GM21381 (cell line): Measurements from ENCODE around the gene ADAM10.

ENCODE experiments used
- ATAC-seq: cut with Tn5 transposase; IDR thresholded peaks from one replicate; pipeline ENCODE4 v1.9.1; 2021; ENCODE audit warnings: mild to moderate bottlenecking, moderate library complexity; ENCODE audit not compliant: unreplicated experiment

The ADAM10 gene

GRCh38 chr15:58716027-58716426 lies 33.5 kb downstream of the ADAM10 start:
- no peak for ATAC-seq

GRCh38 chr15:58715266-58715917 lies 34.1 kb downstream of the ADAM10 start:
- ATAC-seq = no peak

DNA sequence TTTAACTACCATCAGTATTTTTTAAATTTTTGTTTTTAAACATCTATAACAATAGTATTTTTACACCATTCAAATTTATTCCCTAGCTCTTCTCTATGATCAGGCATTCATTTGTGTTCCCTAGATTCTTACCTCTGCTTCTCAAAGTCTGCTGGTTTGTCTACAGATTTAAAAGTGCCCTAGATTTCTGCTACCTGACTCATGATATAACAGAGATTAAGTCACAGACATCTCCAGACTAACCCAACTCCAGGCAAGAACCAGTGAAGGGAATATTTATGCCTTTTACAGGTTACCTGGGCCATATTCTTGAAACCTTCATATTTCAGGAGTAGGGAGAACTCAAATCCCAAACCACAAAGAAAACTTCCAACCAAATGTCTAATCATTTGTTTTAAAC lies 38.8 kb downstream of the ADAM10 start:
- no peak for ATAC-seq

GRCh38 chr15:58707397-58707796 lies 42.1 kb downstream of the ADAM10 start:
- ATAC-seq = no peak

GRCh38 chr15:58705105-58705504 lies 44.4 kb downstream of the ADAM10 start:
- no peak for ATAC-seq

- ATAC-seq = no peak
Measured at GRCh38 chr15:58704155-58704865, 45.2 kb downstream of the ADAM10 start.

DNA sequence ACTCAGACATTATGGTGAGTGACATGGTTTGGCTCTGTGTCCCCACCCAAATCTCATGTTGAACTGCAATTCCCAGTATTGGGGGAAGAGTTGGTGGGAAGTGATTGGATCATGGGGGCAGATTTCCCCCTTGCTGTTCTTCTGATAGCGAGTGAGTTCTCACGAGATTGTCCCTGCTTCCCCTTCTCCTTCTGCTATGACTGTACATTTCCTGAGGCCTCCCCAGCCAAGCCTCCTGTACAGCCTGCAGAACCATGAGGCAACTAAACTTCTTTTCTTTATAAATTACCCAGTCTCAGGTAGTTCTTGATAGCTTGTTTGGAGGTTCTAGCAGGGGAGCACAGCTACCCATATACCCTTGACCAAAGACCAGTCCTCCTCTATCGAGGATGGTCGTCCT lies 45.9 kb downstream of the ADAM10 start:
- ATAC-seq = no peak

GRCh38 chr15:58702233-58702632 lies 47.3 kb downstream of the ADAM10 start:
- ATAC-seq = no peak

GRCh38 chr15:58701376-58701775 lies 48.1 kb downstream of the ADAM10 start:
- ATAC-seq = no peak

- ATAC-seq = no peak
Measured at GRCh38 chr15:58699769-58700168, 49.7 kb downstream of the ADAM10 start.

DNA sequence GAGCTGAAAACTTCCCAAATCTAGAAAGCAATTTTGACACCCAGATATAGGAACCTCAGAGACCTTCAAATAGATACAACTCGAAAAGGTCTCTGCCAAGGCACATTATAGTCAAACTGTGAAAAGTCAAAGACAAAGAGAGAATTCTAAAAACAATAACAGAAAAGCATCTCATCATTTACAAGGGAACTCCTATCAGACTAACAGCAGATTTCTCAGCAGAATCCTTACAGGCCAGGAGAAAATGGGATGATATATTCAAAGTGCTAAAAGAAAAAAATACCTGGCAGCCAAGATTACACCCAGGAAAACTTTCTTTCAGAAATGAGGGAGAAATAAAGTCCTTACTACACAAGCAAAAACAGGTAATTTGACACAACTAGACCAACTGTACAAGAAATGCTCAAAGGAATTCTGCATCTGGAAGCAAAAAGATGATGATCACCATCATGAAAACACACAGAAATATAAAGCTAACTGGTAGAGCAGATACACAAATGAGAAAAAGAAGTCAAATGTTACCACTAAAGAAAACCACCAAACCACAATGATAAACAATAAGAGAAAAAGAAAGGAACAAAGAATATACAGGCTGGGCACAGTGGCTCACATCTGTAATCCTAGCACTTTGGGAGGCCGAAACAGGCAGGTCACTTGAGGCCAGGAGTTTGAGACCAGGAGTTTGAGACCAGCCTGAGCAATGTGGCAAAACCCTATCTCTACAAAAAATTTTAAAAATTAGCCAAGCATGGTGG lies 50.4 kb downstream of the ADAM10 start:
- no peak for ATAC-seq

- ATAC-seq = no peak
Measured at GRCh38 chr15:58697220-58697619, 52.3 kb downstream of the ADAM10 start.

DNA sequence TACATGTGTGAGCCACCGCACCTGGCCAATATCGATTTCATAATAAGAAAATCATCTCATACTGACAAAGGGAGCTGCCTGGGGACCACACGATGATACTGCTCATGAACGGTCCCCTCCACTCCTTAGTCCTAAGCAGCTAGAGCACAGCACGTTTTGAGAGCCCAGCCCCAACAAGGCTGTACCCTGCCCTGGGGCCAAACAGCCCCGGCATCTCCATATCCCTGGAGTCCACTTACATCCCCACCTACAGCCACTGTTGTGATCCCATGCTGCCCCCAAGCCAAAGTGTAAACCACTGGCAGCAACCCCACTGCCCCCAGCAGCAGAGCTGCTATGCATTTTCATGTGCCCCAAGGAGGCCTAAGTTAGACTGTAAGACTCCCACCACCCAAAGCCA lies 52.8 kb downstream of the ADAM10 start:
- no peak for ATAC-seq

DNA sequence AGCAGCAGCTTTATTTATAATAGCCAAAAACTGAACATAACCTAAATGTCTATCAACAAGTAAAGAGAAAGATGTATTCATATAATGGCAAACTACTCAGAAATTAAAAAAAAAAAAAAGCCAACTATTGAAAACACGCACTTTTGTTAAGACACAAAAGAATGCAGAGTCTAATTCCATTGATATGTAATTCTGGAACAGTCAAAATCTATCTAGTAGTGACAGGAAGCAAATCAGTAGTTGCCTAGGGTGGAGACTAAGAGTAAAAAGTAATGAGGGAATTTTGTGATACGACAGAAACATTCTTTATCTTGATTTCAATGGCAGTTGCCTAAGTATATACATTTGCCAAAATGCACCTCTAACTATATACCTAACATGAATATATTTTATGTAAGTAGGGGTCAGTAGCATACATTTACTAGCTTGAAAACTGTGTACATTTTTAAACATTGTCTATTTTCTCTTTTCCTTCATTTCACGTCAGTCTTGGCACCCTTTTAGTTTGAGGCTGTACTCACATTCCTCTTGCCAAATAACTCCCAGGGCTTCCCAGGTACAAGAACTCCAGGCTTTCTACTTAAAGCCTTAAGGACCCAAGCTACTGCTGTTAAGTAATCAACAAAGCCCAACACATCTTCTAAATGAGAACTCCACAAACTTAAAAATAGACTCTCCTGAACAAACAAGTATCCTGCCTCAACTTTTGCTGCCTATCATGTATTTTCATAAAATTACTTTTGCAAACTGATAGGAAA lies 54.7 kb downstream of the ADAM10 start:
- ATAC-seq = no peak

- ATAC-seq = no peak
Measured at GRCh38 chr15:58690703-58691102, 58.8 kb downstream of the ADAM10 start.

DNA sequence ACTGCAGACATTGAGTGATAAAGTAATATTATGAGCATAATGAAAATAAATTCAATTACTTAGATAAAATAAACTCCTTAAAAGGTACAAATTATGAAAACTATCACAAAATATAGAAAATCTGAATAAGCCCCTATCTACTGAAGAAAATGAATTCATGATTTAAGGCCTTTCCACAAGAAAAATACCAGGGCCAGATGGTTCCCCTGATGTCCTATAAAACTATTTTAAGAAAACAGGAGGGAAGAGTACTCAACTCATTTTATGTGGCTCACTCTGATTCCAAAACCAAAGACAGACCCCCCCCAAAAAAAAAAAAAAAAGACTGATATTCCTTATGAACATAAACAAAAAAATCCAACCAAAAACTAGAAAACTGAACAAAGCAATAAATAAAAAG lies 59.9 kb downstream of the ADAM10 start:
- no peak for ATAC-seq

DNA sequence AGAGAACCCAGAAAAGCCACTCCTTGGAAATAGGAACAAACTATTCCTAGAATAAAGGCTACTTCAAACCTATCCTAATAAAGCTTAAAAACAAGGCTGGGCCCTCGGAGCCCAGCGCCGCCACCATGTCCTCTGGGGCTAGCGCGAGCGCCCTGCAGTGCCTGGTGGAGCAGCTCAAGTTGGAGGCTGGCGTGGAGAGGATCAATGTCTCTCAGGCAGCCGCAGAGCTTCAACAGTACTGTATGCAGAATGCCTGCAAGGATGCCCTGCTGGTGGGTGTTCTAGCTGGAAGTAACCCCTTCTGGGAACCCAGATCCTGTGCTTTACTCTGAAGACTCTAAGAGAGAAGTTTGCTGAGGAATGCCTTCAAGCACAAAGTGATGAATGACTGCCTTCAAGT lies 63.2 kb downstream of the ADAM10 start:
- ATAC-seq = no peak

GRCh38 chr15:58684751-58685150 lies 64.8 kb downstream of the ADAM10 start:
- ATAC-seq = no peak

- no peak for ATAC-seq
Measured at GRCh38 chr15:58684036-58684710, 65.3 kb downstream of the ADAM10 start.

DNA sequence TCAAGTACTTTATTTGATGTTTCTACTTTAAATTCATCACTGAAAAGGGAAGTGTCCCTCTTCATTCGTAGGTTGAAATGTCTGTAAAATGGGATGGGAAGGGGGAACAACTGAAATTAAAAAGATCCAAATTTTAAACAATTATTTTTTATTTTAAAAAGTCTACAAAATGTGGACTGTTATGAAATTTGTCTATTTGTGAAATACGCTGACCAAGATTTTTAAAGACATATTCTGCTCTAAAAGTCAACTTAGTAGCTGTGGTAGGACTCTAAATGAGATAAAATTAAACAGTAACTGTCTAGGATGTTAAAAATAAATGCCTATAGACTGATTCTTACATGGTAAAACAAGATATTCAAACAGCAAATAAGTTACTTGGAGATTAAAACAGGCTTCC lies 67.3 kb downstream of the ADAM10 start:
- ATAC-seq = no peak

DNA sequence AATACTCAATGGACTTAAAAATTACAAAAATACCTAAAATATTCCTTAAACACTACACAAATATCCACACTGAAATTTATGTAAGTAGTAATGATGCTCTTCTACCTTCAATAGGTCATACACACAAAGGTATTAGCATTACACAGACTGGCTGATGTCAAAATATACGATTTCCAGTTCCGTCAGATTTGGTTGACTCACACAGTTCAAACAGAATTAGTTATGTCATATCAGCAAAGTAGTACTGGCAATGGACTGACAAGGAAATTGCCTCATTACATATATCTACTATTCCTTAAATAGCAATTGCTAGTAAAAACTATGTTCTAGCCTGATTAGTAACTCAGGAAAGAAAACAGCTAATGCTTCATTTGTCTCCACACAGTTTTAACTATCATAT lies 70.8 kb downstream of the ADAM10 start:
- no peak for ATAC-seq
